ENCODE measurements around the gene LY86. TPM values are rescaled to one million over a fixed set of nuclear protein-coding genes. Genes with fewer than 3 reads are reported as not detected.
A peak's percentile ranks its signal among the peaks of the same experiment; 100 is the strongest.
"Not testable (repeated sequence)": the region's sequence is repeated elsewhere in the genome, so short reads cannot be mapped to it uniquely, and the experiment has no call there.

Gene LY86
- total RNA-seq, 1 experiment from 2014 or later = not detected

- no peak for DNase-seq (ENCODE audit: low read depth in 1 of 2, low spot score in 2 of 2)
- Histone ChIP-seq H3K36me3 (no peaks in the 10 kb centered on the region), H3K4me3 (no peak overlapping the region), H3K4me1 (replicated peaks) (no peaks in the 10 kb centered on the region), H3K27ac (no peak overlapping the region), H3K27me3 (replicated peaks) (0 out of 2 replicates have a peak, but pooled peaks cover 4% of the 10 kb centered on the region), H3K9me3 (replicated peaks) (no peaks in the 10 kb centered on the region)
Observed at GRCh38 chr6:6663421-6664135, 75.1 kb downstream of the LY86 start.

GRCh38 chr6:6665555-6666243, 77.2 kb downstream of the LY86 start:
- no peak for DNase-seq (ENCODE audit: low read depth in 1 of 2, low spot score in 2 of 2)
- H3K9me3 ChIP-seq (replicated peaks) = no peaks in the 10 kb centered on the region
- no peaks in the 10 kb centered on the region for H3K36me3 ChIP-seq

GRCh38 chr6:6670150-6670549, 81.6 kb downstream of the LY86 start:
- not testable (repeated sequence) for H3K36me3 ChIP-seq; H3K4me1 ChIP-seq (replicated peaks); DNase-seq (ENCODE audit: low read depth in 1 of 2, low spot score in 2 of 2); H3K27me3 ChIP-seq (replicated peaks); H3K9me3 ChIP-seq (replicated peaks); H3K4me3 ChIP-seq; H3K27ac ChIP-seq

More at GRCh38 chr6:6665555-6666243, 77.2 kb downstream of the LY86 start:
- Histone ChIP-seq H3K27me3 (replicated peaks) (0 out of 2 replicates have a peak, but pooled peaks cover 4% of the 10 kb centered on the region), H3K4me3 (no peak overlapping the region), H3K27ac (no peak overlapping the region), H3K4me1 (replicated peaks) (no peaks in the 10 kb centered on the region)

GRCh38 chr6:6674872-6675271, 86.4 kb downstream of the LY86 start:
- H3K27me3 ChIP-seq (replicated peaks) = no peaks in the 10 kb centered on the region
- no peak overlapping the region for H3K4me3 ChIP-seq
- peaks cover 10% of the 10 kb centered on the region for H3K4me1 ChIP-seq (replicated peaks)
- no peaks in the 10 kb centered on the region for H3K9me3 ChIP-seq (replicated peaks)
- no peak overlapping the region for H3K27ac ChIP-seq
- no peak for DNase-seq (ENCODE audit: low read depth in 1 of 2, low spot score in 2 of 2)
- H3K36me3 ChIP-seq = no peaks in the 10 kb centered on the region

- no peak overlapping the region for H3K27ac ChIP-seq
- no peak overlapping the region for H3K4me3 ChIP-seq
- H3K36me3 ChIP-seq = no peaks in the 10 kb centered on the region
- peaks cover 10% of the 10 kb centered on the region for H3K4me1 ChIP-seq (replicated peaks)
- no peaks in the 10 kb centered on the region for H3K27me3 ChIP-seq (replicated peaks)
- peak; percentile 62 to 70 for DNase-seq (ENCODE audit: low read depth in 1 of 2, low spot score in 2 of 2)
- H3K9me3 ChIP-seq (replicated peaks) = no peaks in the 10 kb centered on the region
Observed at GRCh38 chr6:6676910-6677441, 88.5 kb downstream of the LY86 start.

- peak; percentile 39 to 56 for DNase-seq (ENCODE audit: low read depth in 1 of 2, low spot score in 2 of 2)
- H3K9me3 ChIP-seq (replicated peaks) = no peaks in the 10 kb centered on the region
Observed at GRCh38 chr6:6678185-6678671, 89.7 kb downstream of the LY86 start.

GRCh38 chr6:6678811-6679210, 90.3 kb downstream of the LY86 start:
- H3K27me3 ChIP-seq (replicated peaks) = no peaks in the 10 kb centered on the region
- no peaks in the 10 kb centered on the region for H3K36me3 ChIP-seq
- H3K9me3 ChIP-seq (replicated peaks) = no peaks in the 10 kb centered on the region
- H3K4me1 ChIP-seq (replicated peaks) = peaks cover 10% of the 10 kb centered on the region
- no peak overlapping the region for H3K4me3 ChIP-seq
- DNase-seq (ENCODE audit: low read depth in 1 of 2, low spot score in 2 of 2) = no peak
- no peak overlapping the region for H3K27ac ChIP-seq

More at GRCh38 chr6:6678185-6678671, 89.7 kb downstream of the LY86 start:
- H3K27me3 ChIP-seq (replicated peaks) = no peaks in the 10 kb centered on the region
- peaks cover 10% of the 10 kb centered on the region for H3K4me1 ChIP-seq (replicated peaks)
- no peak overlapping the region for H3K4me3 ChIP-seq
- H3K27ac ChIP-seq = no peak overlapping the region
- no peaks in the 10 kb centered on the region for H3K36me3 ChIP-seq

- Histone ChIP-seq H3K27me3 (replicated peaks) (no peaks in the 10 kb centered on the region), H3K36me3 (no peaks in the 10 kb centered on the region), H3K9me3 (replicated peaks) (no peaks in the 10 kb centered on the region), H3K4me1 (replicated peaks) (peaks cover 10% of the 10 kb centered on the region), H3K4me3 (no peak overlapping the region), H3K27ac (no peak overlapping the region)
- DNase-seq (ENCODE audit: low read depth in 1 of 2, low spot score in 2 of 2) = no peak
Observed at GRCh38 chr6:6679633-6680032, 91.1 kb downstream of the LY86 start.

- peaks cover 10% of the 10 kb centered on the region for H3K4me1 ChIP-seq (replicated peaks)
- H3K36me3 ChIP-seq = no peaks in the 10 kb centered on the region
- no peaks in the 10 kb centered on the region for H3K27me3 ChIP-seq (replicated peaks)
- H3K4me3 ChIP-seq = no peak overlapping the region
- no peak for DNase-seq (ENCODE audit: low read depth in 1 of 2, low spot score in 2 of 2)
- no peak overlapping the region for H3K27ac ChIP-seq
- H3K9me3 ChIP-seq (replicated peaks) = no peaks in the 10 kb centered on the region
Observed at GRCh38 chr6:6680526-6680925, 92.0 kb downstream of the LY86 start.

- no peak for DNase-seq (ENCODE audit: low read depth in 1 of 2, low spot score in 2 of 2)
Observed at GRCh38 chr6:6681075-6681849, 92.7 kb downstream of the LY86 start.

GRCh38 chr6:6682225-6682624, 93.7 kb downstream of the LY86 start:
- Histone ChIP-seq H3K27me3 (replicated peaks) (no peaks in the 10 kb centered on the region), H3K27ac (no peak overlapping the region), H3K4me3 (no peak overlapping the region), H3K9me3 (replicated peaks) (no peaks in the 10 kb centered on the region), H3K36me3 (no peaks in the 10 kb centered on the region), H3K4me1 (replicated peaks) (peaks cover 8% of the 10 kb centered on the region)
- DNase-seq (ENCODE audit: low read depth in 1 of 2, low spot score in 2 of 2) = no peak

More at GRCh38 chr6:6681075-6681849, 92.7 kb downstream of the LY86 start:
- H3K27ac ChIP-seq = no peak overlapping the region
- no peak overlapping the region for H3K4me3 ChIP-seq
- H3K4me1 ChIP-seq (replicated peaks) = peaks cover 10% of the 10 kb centered on the region
- H3K36me3 ChIP-seq = no peaks in the 10 kb centered on the region
- H3K27me3 ChIP-seq (replicated peaks) = no peaks in the 10 kb centered on the region
- no peaks in the 10 kb centered on the region for H3K9me3 ChIP-seq (replicated peaks)

- no peak overlapping the region for H3K4me3 ChIP-seq
- no peaks in the 10 kb centered on the region for H3K27me3 ChIP-seq (replicated peaks)
Observed at GRCh38 chr6:6683969-6684833, 95.7 kb downstream of the LY86 start.

More at GRCh38 chr6:6683969-6684833, 95.7 kb downstream of the LY86 start:
- peaks cover 12% of the 10 kb centered on the region for H3K4me1 ChIP-seq (replicated peaks)
- H3K36me3 ChIP-seq = no peaks in the 10 kb centered on the region
- no peak for DNase-seq (ENCODE audit: low read depth in 1 of 2, low spot score in 2 of 2)
- H3K9me3 ChIP-seq (replicated peaks) = no peaks in the 10 kb centered on the region
- H3K27ac ChIP-seq = no peak overlapping the region
